AG04450 (cell line): ENCODE data around the gene LAMA5. TPM values are rescaled to one million over a fixed set of nuclear protein-coding genes. Genes with fewer than 3 reads are reported as not detected.

Source experiments
- CTCF ChIA-PET: fragments of 300-600, 350-600 bp; formaldehyde crosslinking; extraction: SDS; loops from one replicate; lab custom pipeline; 2022; ENCODE audit warnings: antibody characterized with exemption, inconsistent platforms; lab: Charles Lee
- POLR2A ChIA-PET: fragments of 350-600 bp; formaldehyde crosslinking; extraction: SDS; loops from one replicate; lab custom pipeline; 2021; ENCODE audit warnings: antibody characterized with exemption, inconsistent platforms; lab: Yijun Ruan, JAX
- DNase-seq: peaks from one replicate; pipeline ENCODE4 v3.0.0-alpha.2; 2011; ENCODE audit warnings: low read depth, low spot score
- H3K27ac ChIP-seq: one replicate; pipeline ENCODE4 v1.5.1; 2012; ENCODE audit warnings: low read depth, low read length, control low read depth
- H3K27me3 ChIP-seq: one replicate; pipeline ENCODE4 v1.6.0; 2012; ENCODE audit warnings: low read length; ENCODE audit not compliant: control insufficient read depth, insufficient read depth
- H3K4me3 ChIP-seq: 2 replicates; pipeline ENCODE4 v1.5.1; 2011; ENCODE audit warnings: mild to moderate bottlenecking, low read depth, low read length, control low read depth
- H3K9me3 ChIP-seq: 2 replicates; pipeline ENCODE4 v1.5.1; 2012; ENCODE audit warnings: low read length; ENCODE audit not compliant: control insufficient read depth, insufficient read depth
- polyA plus RNA-seq: library from polyadenylated mRNA; depleted of rRNA; stranded (reverse); fragments of >200 nt; gene quantifications from 2 replicates; pipeline ENCODE4 v1.2.3, GENCODE V29; 2011
- TF ChIP-seq, protein P1 (sequence below): IDR thresholded peaks from 2 replicates; pipeline ENCODE4 v1.5.1; 2011; ENCODE audit warnings: low read depth, low read length, control low read depth, inconsistent platforms

Gene LAMA5
- polyA plus RNA-seq, 1 experiment = 1.9 TPM

DNA sequence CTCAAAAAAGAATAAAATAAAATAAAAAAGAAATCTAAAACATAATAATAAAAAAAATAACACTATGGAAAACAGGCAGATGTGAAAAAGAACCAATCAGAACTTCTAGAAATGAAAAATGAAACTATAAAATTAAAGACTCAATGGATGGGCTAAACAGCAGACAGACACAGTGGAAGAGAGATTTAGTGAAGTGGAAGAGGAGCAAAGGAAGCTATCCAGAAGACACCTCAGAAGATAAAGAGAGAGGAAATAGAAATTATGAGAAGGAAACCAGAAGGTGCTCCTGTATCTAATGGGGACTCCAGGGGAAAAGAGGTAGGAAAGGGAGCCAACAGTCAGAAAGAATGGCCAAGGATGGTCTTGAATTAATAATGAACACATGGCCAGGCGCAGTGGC is 18.5 kb downstream of the LAMA5 start:
- ChIA-PET CTCF (no interaction called here), POLR2A (no interaction called here)
- Histone ChIP-seq H3K27ac (no peak overlapping the region), H3K27me3 (no peaks in the 10 kb centered on the region), H3K4me3 (no peak overlapping the region), H3K9me3 (peaks cover 6% of the 10 kb centered on the region)
- DNase-seq = no peak
- TF ChIP-seq, protein P1, sequence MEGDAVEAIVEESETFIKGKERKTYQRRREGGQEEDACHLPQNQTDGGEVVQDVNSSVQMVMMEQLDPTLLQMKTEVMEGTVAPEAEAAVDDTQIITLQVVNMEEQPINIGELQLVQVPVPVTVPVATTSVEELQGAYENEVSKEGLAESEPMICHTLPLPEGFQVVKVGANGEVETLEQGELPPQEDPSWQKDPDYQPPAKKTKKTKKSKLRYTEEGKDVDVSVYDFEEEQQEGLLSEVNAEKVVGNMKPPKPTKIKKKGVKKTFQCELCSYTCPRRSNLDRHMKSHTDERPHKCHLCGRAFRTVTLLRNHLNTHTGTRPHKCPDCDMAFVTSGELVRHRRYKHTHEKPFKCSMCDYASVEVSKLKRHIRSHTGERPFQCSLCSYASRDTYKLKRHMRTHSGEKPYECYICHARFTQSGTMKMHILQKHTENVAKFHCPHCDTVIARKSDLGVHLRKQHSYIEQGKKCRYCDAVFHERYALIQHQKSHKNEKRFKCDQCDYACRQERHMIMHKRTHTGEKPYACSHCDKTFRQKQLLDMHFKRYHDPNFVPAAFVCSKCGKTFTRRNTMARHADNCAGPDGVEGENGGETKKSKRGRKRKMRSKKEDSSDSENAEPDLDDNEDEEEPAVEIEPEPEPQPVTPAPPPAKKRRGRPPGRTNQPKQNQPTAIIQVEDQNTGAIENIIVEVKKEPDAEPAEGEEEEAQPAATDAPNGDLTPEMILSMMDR = no peak

DNA sequence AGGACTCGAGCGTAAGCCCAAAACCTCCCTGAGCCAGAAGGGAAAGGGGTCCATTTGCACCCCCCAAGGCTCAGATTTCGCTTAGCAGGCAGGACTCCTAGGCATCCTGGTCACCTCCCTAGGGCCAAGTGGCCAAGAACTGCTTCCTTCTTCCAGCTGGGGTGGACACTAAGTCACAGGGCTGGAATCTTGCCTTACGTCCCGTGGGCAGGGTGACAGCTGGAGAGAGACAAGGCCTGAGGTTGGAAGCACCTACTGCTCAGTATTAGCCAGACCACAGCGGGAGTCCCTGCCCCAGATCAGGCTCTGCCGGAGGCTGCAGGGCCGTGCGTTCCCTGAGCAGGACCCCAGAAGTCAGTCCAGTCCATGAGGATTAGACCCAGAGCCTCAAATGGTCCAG is 19.7 kb downstream of the LAMA5 start:
- ChIA-PET POLR2A (no interaction called here), CTCF (no interaction called here)
- TF ChIP-seq, protein P1 = no peak
- no peak for DNase-seq
- no peak overlapping the region for H3K27ac ChIP-seq
- H3K4me3 ChIP-seq = no peak overlapping the region
- no peaks in the 10 kb centered on the region for H3K27me3 ChIP-seq
- H3K9me3 ChIP-seq = peaks cover 6% of the 10 kb centered on the region

GRCh38 chr20:62347151-62347404 is 20.0 kb downstream of the LAMA5 start:
- ChIA-PET POLR2A (no interaction called here), CTCF (no interaction called here)
- TF ChIP-seq, protein P1 = no peak

DNA sequence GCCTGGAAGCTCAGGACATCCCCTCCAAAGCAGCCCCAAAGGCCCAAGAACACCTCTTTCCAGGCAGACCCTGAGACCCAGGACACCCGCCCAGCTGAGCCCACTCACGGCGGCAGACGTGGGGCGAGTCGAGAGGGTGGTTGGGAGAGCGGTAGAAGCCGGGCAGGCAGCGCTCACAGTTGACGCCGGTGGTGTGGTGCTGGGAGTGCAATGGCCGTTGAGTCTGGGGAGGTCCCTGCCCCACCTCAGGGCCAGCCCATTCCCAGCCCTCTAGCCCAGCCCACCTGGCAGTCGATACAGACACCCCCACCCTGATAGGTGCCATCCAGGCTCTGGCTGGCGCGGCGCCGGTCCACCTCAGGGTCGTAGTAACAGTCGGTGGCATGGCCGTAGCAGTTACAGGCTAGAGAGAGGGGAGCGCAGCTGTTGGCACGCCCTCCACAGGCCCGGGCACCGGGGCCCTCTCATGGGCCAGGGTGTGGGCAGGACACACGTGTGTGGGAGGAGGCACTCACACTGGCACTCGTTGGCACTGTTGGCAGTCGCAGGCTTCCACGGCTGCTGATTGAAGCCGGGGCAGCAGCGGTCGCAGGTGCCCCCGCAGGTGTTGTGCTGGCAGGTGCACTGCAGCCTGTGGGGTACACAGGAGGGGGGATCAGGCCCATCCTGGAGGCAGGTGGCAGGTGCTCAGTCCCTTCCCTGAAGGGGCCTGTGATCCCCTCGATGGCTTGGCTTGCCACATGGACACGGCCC is 20.5 kb downstream of the LAMA5 start:
- ChIA-PET CTCF (no interaction called here), POLR2A (no interaction called here)
- Histone ChIP-seq H3K4me3 (no peak overlapping the region), H3K27ac (no peak overlapping the region), H3K27me3 (no peaks in the 10 kb centered on the region), H3K9me3 (peaks cover 6% of the 10 kb centered on the region)
- DNase-seq = no peak
- TF ChIP-seq, protein P1 = no peak

More at GRCh38 chr20:62347151-62347404, 20.0 kb downstream of the LAMA5 start:
- no peak overlapping the region for H3K27ac ChIP-seq
- no peaks in the 10 kb centered on the region for H3K27me3 ChIP-seq
- DNase-seq = no peak
- no peak overlapping the region for H3K4me3 ChIP-seq
- H3K9me3 ChIP-seq = peaks cover 6% of the 10 kb centered on the region

GRCh38 chr20:62345681-62346370 is 21.3 kb downstream of the LAMA5 start:
- DNase-seq = no peak
- H3K4me3 ChIP-seq = no peak overlapping the region
- TF ChIP-seq, protein P1 = no peak
- H3K27ac ChIP-seq = no peak overlapping the region
- ChIA-PET CTCF (interaction anchor here (0.9 kb wide), 1 partner anchor 23 kb away, joined by 3 read pairs; no protein-coding TSS in a partner anchor), POLR2A (no interaction called here)
- peaks cover 11% of the 10 kb centered on the region for H3K9me3 ChIP-seq
- H3K27me3 ChIP-seq = no peaks in the 10 kb centered on the region
